Astrocyte of the hippocampus (primary cell): ENCODE results near the gene TBCD.

Source experiments
- DNase-seq: peaks from one replicate; pipeline ENCODE4 v3.0.0; 2011; ENCODE audit warnings: low read depth, low spot score

The TBCD gene

DNA sequence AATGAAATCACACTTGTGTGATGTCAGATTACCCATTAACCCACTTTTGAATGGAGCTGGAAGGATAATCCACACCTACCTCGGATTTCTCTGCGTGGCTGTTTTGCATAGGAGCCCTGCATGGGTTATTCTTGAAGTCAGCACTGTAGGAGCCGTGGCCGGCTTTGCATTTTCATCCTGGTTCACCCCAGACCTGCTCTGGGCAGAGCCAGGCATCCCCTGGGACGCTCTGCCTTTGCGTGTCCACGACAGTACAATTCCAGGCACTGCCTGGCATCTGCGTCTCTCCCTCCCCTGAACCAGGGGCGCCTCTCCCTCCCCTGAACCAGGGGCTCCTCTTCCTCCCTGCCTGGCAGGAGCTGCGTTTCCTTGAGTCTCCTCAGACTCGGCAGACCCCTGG, 117.7 kb downstream of the TBCD start:
- no peak for DNase-seq

- no peak for DNase-seq
Observed at GRCh38 chr17:82870091-82870491, 118.2 kb downstream of the TBCD start.

DNA sequence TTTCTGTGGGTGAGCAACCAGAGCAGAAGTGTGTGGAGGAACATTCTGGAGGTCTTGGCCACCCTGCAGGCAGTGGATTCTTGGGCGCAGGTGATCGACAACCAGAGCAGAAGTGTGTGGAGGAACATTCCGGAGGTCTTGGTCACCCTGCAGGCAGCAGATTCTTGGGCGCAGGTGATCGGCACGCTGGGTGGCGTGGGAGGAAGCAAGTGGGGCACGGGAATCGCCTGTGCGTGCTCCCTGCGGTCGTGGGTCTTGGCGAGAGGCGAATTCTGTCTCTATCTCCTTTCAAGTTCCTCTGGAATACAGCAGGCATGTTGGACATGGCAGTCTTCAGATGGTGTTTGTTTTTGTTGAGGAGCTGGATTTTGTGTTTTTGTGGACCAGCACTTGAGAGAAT, 118.7 kb downstream of the TBCD start:
- DNase-seq, result no peak

- no peak for DNase-seq
Observed at GRCh38 chr17:82871056-82871775, 119.4 kb downstream of the TBCD start.

GRCh38 chr17:82871776-82872561, 120.1 kb downstream of the TBCD start:
- DNase-seq, result no peak

GRCh38 chr17:82872591-82873520, 121.0 kb downstream of the TBCD start:
- no peak for DNase-seq

DNA sequence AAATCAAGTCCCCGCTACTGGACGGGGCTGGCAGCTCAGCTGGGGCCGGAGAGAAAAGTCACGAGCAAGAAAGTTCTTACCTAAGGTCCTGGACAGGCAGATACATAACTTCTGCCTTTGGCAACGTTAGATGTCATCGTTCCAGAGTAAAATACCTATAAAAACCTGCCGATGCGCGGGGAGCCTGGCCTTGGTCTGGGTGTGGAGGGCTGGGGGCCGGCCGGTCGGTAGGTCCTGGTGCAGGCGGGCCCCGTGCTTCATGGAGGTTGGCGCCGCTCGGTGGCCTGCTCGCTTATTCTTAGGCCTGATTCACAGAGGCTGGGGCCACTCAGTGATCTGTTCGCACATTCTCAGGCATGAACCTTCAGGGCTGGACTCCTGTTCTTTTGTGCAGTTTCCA, 121.7 kb downstream of the TBCD start:
- no peak for DNase-seq

GRCh38 chr17:82874011-82874835, 122.4 kb downstream of the TBCD start:
- no peak for DNase-seq

DNA sequence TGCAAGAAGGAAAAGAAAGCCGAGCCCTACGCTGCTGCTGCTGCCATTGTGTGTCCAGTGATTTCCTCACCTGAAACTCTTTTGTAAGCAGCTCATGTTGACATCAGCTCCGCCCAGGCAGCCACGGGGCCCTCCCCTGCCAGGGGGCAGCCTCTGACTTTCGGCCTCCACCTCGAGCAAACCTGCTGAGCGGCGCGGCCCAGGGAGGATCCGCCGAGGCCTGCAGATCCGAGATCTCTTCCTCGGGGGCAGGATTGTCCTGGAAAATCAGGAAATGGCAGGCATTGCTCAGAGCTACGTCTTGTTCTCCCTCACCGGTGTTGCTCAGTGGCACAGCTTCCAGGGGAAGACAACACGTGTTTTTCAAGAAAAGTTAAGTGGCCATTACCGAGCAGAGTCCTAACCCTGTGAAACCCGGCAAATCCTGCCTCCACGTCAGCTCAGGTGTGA, 123.6 kb downstream of the TBCD start:
- no peak for DNase-seq

DNA sequence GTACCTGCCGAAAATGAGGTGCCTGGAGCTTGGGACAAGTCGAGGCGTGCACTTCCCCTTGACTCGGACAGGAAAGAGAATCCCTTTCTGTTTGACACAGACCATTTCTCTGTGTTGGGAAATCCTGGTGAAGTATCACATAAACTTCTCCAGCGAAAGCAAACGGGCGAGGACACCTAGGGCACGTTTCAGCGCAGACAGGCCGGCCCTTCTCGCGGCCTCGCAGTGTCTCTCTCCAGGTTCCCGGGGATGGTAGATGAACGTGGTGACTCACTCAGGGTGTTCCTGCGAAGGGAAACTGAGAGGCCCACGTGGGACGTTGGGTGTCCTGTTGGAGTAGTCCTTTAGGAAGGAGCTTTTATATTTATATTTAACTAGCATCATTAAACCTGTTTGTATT, 124.3 kb downstream of the TBCD start:
- DNase-seq, result no peak

DNA sequence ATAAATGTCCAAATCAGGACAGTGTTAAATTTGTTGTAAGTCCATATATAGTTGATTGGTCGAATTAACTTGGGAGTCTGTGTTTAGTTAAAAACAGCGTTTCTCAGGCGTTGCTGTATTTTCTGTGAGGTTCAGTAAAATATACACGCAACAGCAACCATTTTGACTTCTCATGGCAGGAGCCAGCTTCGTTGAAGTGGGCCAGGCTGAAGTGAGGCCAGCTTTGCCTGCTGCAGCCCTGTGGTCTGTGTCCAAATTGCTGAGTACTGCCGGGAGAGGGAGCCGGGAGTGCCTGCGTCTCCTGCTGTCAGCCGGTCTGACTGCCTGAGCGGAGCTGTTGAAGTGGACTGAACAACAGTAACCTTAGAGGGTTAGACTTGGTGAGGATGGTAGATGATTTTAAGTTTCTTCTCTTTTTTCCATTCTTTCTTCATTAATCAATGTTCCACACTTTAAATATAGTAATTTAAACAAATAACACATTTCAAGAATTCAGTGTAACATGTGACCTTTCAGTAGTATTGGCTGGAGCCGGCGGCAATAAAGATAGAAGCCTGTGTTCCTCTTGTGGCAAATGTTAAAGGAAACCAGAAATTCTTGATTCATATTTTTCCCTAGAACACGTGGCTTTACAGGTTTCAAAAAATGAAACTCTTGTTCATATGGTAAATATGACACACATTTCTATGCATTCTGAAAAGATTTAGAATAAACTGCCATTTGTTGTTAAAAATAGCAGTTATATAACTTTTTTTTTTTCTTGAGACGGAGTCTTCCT, 124.9 kb downstream of the TBCD start:
- peak; percentile 88 for DNase-seq

DNA sequence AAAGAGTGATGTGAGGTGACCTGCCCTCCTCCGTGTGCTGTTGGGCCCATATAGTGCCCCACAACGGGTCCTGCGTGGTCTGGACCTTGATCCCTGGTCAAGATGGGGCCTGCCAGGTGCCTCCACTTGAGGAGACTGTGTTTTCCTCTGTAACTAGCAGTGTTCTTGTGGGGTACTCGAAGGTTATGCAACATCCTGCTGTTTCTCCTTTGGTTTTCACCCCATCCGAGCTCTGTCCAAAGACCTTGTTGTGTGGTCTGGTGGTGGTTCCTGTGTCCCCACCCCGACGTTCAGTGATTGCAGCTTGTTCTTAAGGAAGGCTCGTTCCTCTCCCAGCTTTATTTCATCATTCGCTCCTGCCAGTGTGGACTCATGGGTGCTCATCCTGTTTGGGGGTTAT, 126.7 kb downstream of the TBCD start:
- DNase-seq, result no peak

- no peak for DNase-seq
Observed at GRCh38 chr17:82879241-82879640, 127.4 kb downstream of the TBCD start.

GRCh38 chr17:82880620-82881323, 128.9 kb downstream of the TBCD start:
- no peak for DNase-seq

- DNase-seq, result no peak
Observed at GRCh38 chr17:82881324-82881823, 129.5 kb downstream of the TBCD start.

DNA sequence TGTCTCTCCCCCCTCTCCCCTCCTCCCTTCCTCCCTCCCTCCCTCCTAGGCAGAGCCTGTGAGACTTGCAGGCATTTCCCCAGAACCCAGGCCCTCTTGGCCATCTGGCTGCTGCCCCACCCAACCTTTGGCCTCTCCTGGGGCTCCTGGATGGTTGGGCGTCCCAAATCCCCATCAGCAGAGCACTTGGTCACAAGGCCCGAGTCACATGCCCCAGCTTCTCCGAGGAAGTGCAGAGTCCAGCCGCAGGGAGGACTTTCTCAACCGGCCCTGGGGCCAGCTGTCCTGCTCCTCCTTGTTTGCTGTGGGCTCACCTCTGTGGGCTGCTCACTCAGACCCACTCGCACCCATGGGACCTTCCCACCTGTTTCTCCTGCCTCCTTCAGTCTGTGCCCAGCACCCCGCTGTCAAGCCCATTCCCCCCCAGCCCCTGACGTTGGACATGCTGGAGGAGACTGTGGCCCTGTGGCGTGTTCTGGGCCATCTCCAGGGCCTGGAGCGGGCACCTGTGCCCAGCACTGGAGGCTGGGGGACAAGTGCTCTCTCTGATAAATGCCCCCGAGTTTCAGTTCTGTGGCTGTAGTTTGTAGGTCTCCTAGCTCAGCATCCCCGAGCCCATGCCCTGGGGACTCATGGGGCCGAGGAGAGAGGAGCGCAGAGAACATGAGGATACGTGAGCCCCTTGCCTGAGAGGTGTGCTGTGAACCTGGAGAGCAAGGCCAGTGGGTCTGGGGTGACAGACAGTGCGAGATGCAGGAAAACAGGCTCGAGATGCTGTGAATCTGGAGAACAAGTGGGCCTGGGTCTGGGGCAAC, 130.2 kb downstream of the TBCD start:
- no peak for DNase-seq

- no peak for DNase-seq
Observed at GRCh38 chr17:82882715-82883418, 131.0 kb downstream of the TBCD start.

- no peak for DNase-seq
Observed at GRCh38 chr17:82883419-82884031, 131.7 kb downstream of the TBCD start.
